HUDEP-2 (cell line): ENCODE data around the gene IPMK.
"Not testable (repeated sequence)": the region's sequence is repeated elsewhere in the genome, so short reads cannot be mapped to it uniquely, and the experiment has no call there.

Experiments used
- DNase-seq, 76 experiments: peaks; one replicate each; lab custom pipeline; 2025; ENCODE audit not compliant: unreplicated experiment in 76 of 76; lab: John Stamatoyannopoulos, UW

The IPMK gene

GRCh38 chr10:58229856-58230255, 37.8 kb downstream of the IPMK start:
- DNase-seq, result not testable (repeated sequence)

GRCh38 chr10:58225654-58226053, 42.0 kb downstream of the IPMK start:
- DNase-seq, result no peak

DNA sequence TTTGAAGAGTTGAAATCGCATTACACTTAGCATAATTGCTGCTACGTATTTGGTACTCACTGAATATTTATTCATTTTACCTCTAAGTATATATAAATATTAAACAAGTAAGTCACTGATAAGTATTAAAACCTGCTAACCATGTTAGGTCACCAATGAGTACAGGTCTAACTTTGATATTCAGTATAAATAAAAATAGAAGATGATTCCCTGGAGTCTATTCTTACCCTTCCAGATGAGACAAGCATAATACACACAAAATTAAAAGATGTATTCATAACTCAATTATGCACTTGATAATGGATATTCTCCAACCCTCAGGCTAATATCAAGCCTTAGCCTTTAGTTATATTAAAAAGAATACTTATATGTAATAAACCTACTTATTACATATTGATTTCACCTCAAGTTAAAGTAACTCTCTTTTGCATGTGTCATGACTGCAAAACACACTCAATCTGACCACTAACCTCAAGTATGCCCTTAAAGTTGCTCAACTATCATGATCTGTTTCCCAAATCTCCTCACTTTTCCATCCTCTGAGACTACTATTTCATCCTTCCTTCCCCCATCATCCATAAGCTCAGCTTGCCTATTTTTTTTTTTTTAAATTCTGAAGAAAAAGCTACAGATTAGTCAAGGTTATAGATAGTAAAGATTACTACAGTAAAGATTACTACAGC, 46.8 kb downstream of the IPMK start:
- DNase-seq, result no peak

- DNase-seq, result no peak
These were observed 47.8 kb downstream of the IPMK start for GRCh38 chr10:58219875-58220274.

GRCh38 chr10:58217612-58218011, 50.1 kb downstream of the IPMK start:
- no peak for DNase-seq

GRCh38 chr10:58212622-58213021, 55.1 kb downstream of the IPMK start:
- no peak for DNase-seq

- no peak for DNase-seq
These were observed 57.5 kb downstream of the IPMK start for GRCh38 chr10:58210160-58210559.

- peak in 2 of 76 experiments; percentile 3 to 14 for DNase-seq
These were observed 58.0 kb downstream of the IPMK start for GRCh38 chr10:58209669-58210068.

DNA sequence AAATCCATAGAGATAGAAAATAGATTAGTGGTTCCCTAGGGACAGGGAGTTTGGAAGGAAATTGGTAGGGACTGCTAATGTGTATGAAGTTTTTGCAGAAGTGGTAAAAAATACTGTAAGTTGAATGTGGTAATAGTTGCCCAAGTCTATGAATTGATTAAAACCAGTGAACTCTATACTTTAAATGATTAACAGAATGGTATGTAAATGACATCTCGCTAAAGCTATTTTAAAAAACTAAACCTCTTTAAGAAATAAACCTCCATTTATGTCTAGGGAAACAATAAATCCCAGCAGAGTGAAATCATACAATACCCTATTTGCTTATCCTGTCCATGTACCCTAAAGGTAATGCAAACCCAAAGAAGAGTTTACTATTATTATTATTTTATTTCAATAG, 61.4 kb downstream of the IPMK start:
- DNase-seq, result no peak

- DNase-seq, result no peak
These were observed 66.0 kb downstream of the IPMK start for GRCh38 chr10:58201704-58202103.

- peak in 1 of 76 experiments; percentile 9 for DNase-seq
These were observed 78.4 kb downstream of the IPMK start for GRCh38 chr10:58189269-58189668.

DNA sequence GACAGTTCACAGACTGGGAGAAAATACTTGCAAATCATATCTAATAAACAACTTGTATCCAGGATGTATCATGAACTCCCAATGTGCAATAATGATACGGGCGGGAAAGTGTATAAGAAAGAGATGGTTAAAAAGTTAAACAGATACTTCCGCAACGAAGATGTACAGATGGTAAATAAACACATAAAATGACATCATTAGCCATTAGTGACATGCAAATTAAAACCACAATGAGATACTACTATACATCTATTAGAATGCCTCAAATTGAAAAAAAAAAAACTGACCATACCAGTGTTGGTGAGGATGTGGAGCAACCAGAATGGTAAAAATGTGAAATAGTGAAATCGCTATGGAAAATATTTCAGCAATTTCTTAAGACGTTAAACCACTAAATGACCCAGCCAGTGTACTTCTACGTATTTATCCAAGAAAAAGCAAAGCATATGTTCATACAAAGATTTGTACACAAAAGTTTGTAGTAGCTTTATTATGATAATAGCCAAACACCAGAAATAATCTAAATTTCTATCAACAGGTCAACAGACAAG, 83.5 kb downstream of the IPMK start:
- no peak for DNase-seq

DNA sequence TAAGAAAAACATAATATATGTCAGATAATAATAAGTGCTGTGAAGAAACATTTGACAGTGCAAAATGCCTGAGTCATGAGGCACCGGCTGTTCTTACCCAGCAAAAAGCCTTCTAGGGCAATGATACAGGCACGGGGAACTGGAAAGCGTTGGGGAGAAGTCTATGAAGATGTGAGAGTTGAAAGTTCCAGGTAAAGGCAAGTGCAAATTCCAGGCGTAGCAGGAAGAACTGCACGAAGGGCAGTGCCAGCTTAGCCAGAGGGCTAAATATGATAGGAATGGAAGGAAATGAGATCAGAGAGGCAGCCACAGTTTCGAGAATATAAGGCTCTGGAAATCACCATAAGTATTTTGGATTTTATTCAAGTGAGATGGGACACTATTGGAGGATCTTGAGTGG, 87.0 kb downstream of the IPMK start:
- DNase-seq, result no peak

- DNase-seq, result peak in 3 of 76 experiments; percentile 8 to 18 (median 13)
These were observed 88.5 kb downstream of the IPMK start for GRCh38 chr10:58179238-58179637.

- DNase-seq, result no peak
These were observed 88.9 kb downstream of the IPMK start for GRCh38 chr10:58178811-58179210.

DNA sequence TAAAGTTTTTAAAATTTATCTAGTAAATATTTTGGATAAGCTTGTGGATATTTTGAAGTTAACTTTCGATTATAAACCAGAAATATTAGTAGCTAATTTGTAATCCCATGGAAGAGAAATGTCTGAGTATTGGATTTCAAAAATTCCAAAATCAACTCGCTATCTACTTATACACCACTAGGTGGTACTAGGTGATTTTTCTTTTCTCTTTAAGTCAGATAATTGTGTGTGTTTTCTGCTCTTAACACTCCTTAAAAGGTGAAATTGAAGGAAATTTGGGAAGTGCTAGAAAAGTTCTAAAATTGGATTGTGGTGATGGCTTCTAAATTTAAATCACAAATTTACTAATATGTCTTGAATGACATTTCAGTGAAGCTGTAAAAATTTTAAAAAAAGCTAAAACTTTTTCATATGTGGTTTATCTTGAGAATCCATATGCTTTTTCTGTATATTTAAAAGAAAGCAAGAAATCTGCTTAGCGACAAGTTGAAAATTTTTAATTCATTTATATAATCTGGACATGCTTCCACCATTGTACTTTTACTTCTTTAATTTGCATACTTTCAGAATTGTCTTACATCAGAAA, 90.2 kb downstream of the IPMK start:
- DNase-seq, result peak in 2 of 76 experiments; percentile 4 to 23

DNA sequence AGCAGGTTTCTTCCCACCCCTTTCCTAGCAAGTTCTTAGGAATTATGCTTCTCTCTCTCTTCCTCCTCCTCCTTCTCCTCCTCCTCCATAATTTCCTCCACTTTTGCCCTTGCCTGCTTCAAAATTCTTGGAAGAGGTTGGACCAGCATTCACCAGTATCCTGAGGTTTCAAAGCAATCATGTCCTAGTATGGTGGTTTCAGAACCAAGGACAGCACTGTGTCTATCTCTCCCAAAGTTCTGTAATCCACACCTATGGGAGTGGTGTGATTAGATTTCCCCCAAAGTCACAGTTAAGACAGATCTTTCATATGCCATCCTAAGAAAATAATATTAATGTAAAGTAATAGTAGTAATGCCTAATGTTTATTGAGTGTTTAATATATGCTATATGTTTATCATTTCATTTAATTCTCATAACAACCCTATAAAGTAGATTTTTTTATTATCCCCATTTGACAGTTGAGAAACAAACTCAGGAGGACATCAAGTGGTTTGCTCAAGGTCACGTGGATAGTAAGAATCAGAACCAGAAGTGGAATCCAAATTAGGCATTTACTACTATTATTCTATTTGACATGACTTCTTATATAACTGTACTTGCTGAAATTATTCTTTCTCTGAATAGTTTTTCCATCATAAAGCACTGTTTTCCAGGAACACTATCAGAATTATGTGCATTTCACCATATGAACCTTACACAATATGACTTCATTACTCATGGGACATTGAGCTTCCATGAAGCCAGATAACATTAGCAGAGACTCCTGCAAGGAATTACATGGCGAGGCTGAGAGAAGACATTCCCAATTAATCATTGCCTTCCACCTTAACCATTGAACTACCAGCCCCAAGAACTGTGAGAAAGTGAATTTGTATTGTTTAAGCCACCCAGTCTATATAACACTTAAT, 91.4 kb downstream of the IPMK start:
- peak in 2 of 76 experiments; percentile 2 to 9 for DNase-seq

- no peak for DNase-seq
These were observed 92.9 kb downstream of the IPMK start for GRCh38 chr10:58174831-58175230.

DNA sequence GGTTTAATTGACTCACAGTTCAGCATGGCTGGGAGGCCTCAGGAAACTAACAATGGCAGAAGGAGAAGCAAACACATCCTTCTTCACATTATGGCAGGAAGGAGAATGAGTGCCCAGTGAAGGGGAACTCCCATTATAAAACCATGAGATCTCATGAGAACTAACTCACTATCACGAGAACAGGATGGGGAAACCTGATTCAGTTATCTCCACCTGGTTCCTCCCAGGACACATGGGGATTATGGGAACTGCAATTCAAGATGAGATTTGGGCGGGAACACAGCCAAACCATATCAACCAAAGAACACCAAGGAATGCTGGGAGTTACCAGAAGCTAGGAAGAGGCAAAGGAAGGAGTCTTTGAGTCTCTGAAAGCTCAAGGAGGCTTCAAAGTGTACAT, 94.3 kb downstream of the IPMK start:
- no peak for DNase-seq

GRCh38 chr10:58171146-58171545, 96.5 kb downstream of the IPMK start:
- no peak for DNase-seq

GRCh38 chr10:58164517-58164916, 103.2 kb downstream of the IPMK start:
- no peak for DNase-seq
